Spleen (tissue), 11 donors: Measurements from ENCODE around the gene PPT2. TPM values are rescaled to one million over a fixed set of nuclear protein-coding genes. Genes with fewer than 3 reads are reported as not detected.
A peak's percentile ranks its signal among the peaks of the same experiment; 100 is the strongest.

Source experiments
- DNase-seq: peaks from one replicate; pipeline ENCODE4 v3.0.0-alpha.2; 2020
- H3K27ac ChIP-seq, 8 donors: fragments of 200-600 bp; sonication (generic) in 7 of 8; 1 replicate in 4 of 8; 2 replicates in 4 of 8; pipeline versions ENCODE4 v1.5.0 to v1.8.0; 2016 to 2021; ENCODE audit warnings: inconsistent platforms in 4 of 8, mild to moderate bottlenecking in 4 of 8, moderate library complexity in 1 of 8
- H3K27me3 ChIP-seq, 7 donors: fragments of 200-600 bp; sonication (generic) in 6 of 7; replicated peaks in 1 of 7; 1 replicate in 4 of 7; 2 replicates in 3 of 7; pipeline versions ENCODE4 v1.5.0 to v1.8.0; 2016 to 2021; ENCODE audit warnings: inconsistent platforms in 3 of 7, mild to moderate bottlenecking in 1 of 7
- H3K36me3 ChIP-seq, 6 donors: fragments of 200-600 bp; sonication (generic) in 5 of 6; 1 replicate in 4 of 6; 2 replicates in 2 of 6; pipeline versions ENCODE4 v1.5.0 to v1.8.0; 2016 to 2021; ENCODE audit warnings: inconsistent platforms in 2 of 6
- H3K4me1 ChIP-seq, 6 donors: fragments of 200-600 bp; sonication (generic) in 5 of 6; 1 replicate in 3 of 6; 2 replicates in 3 of 6; pipeline versions ENCODE4 v1.5.0 to v1.8.0; 2016 to 2021; ENCODE audit warnings: inconsistent platforms in 3 of 6
- H3K4me3 ChIP-seq, 8 donors: fragments of 200-600 bp; sonication (generic) in 7 of 8; 1 replicate in 4 of 8; 2 replicates in 4 of 8; pipeline versions ENCODE4 v1.5.0 to v1.8.0; 2016 to 2021; ENCODE audit warnings: inconsistent platforms in 4 of 8, mild to moderate bottlenecking in 4 of 8, moderate library complexity in 2 of 8
- H3K9me3 ChIP-seq, 8 donors: fragments of 200-600 bp; sonication (generic) in 7 of 8; 1 replicate in 4 of 8; 2 replicates in 4 of 8; pipeline versions ENCODE4 v1.5.0 to v1.8.0; 2016 to 2021; ENCODE audit warnings: inconsistent platforms in 4 of 8
- CTCF ChIP-seq, 11 experiments: fragments of 200-600 bp in 7 of 11; fragments of 450-650 bp in 4 of 11; sonication (generic) in 4 of 11; IDR thresholded peaks in 8 of 11; conservative IDR thresholded peaks in 3 of 11; 1 replicate in 7 of 11; 2 replicates in 4 of 11; pipeline versions ENCODE4 v1.4.0 to v1.8.0; 2016 to 2021; ENCODE audit warnings: antibody characterized with exemption in 11 of 11, inconsistent platforms in 4 of 11, mild to moderate bottlenecking in 1 of 11
- POLR2A ChIP-seq, 3 donors: fragments of 450-650 bp; IDR thresholded peaks; one replicate each; pipeline ENCODE4 v1.5.1; 2017; ENCODE audit warnings: antibody characterized with exemption in 3 of 3, mild to moderate bottlenecking in 1 of 3
- POLR2AphosphoS5 ChIP-seq, 3 donors: sonication (generic); formaldehyde crosslinking; IDR thresholded peaks; one replicate each; pipeline ENCODE4 v1.5.1; 2017; ENCODE audit warnings: antibody characterized with exemption in 3 of 3
- WGBS, 5 donors: extraction: QIAGEN DNeasy Blood & Tissue Kit in 3 of 5; methylation state at CpG; one replicate each; pipeline versions ENCODE4 v1.1.5 to v1.1.7; 2013 to 2018; 5-methylcytosine and 5-hydroxymethylcytosine counted together
- intact Hi-C: fragments of 100-400 bp; cut with DNase I; formaldehyde crosslinking; loops from one replicate; pipeline ENCODE4 v1.15.0; 2023; ENCODE audit warnings: low total_unique reads
- polyA plus RNA-seq, 3 donors: library from polyadenylated mRNA; stranded (reverse); fragments of 200-250 nt; gene quantifications; one replicate each; pipeline ENCODE4 v1.2.1, GENCODE V29; 2013
- total RNA-seq, 7 donors: library from RNA; depleted of rRNA in 3 of 7; stranded (reverse); fragments of >200 nt in 3 of 7; fragmentation: NEBNext Ultra II Directional in 4 of 7; extraction: Animal tissue kit (Norgen Biotek cat#: 25700) in 4 of 7; gene quantifications; one replicate each; pipeline versions ENCODE4 v1.1.0 to v1.2.1, GENCODE V29; 2016 to 2021
- donor health status: healthy with polysubstance abuse.
- donor health status: DM: no; HTN: no; CAD: no; lungs with moderate emphysema.
- donor health status: DM: no; HTN: no; CAD: no.
- donor health status: Bipolar disorder and iron deficiency.
- donor health status: healthy.
- donor health status: DM: no; HTN: no; CAD: no.
- donor health status: DM: yes; HTN: yes; CAD: no.

PPT2 gene
- total and polyA plus RNA-seq, 10 donors = 2.3 to 26.7 (median 16.8) TPM

GRCh38 chr6:32127409-32127716 lies 26.6 kb upstream of the PPT2 start:
- no peaks in the 10 kb centered on the region for H3K27me3 ChIP-seq
- H3K36me3 ChIP-seq = peaks cover 0 to 48% (median 39%) of the 10 kb centered on the region in 6 donors
- peak overlapping the region; percentile 78 to 97 (median 93) for H3K4me3 ChIP-seq
- peaks cover 23 to 75% (median 45%) of the 10 kb centered on the region in 6 donors for H3K4me1 ChIP-seq
- WGBS, 5 donors = 9 to 14% (median 12%) methylated on average over 9 of the region's 9 CpGs
- intact Hi-C loops = loop anchor here (10.0 kb wide), 1 partner anchor 67 kb away; the partner anchor contains the start of genes GPSM3 and PBX2
- peak overlapping the region; percentile 49 to 94 (median 88) for H3K27ac ChIP-seq
- no peaks in the 10 kb centered on the region for H3K9me3 ChIP-seq
- TF ChIP-seq CTCF (IDR thresholded peaks at IDR 0.05 in 8 of 11, conservative IDR thresholded peaks at IDR 0.05 in 3 of 11) (no peak), POLR2A (IDR thresholded peaks at IDR 0.05) (no peak), POLR2AphosphoS5 (IDR thresholded peaks at IDR 0.05) (no peak)
- DNase-seq = no peak

- Histone ChIP-seq H3K36me3 (peaks cover 0 to 42% (median 36%) of the 10 kb centered on the region in 6 donors), H3K4me1 (peaks cover 23 to 72% (median 45%) of the 10 kb centered on the region in 6 donors), H3K27me3 (no peaks in the 10 kb centered on the region), H3K4me3 (peak within 1 kb of the TSS; percentile 78 to 97 (median 93)), H3K27ac (peak within 1 kb of the TSS; percentile 49 to 95 (median 90)), H3K9me3 (no peaks in the 10 kb centered on the region)
- intact Hi-C loops = loop anchor here (10.0 kb wide), 1 partner anchor 67 kb away; the partner anchor contains the start of genes GPSM3 and PBX2
- TF ChIP-seq POLR2AphosphoS5 (IDR thresholded peaks at IDR 0.05) (peak; percentile 75 to 86 (median 82)), CTCF (IDR thresholded peaks at IDR 0.05 in 8 of 11, conservative IDR thresholded peaks at IDR 0.05 in 3 of 11) (peak in 2 of 11 experiments; percentile 9 to 16), POLR2A (IDR thresholded peaks at IDR 0.05) (peak in 1 of 3 donors; percentile 29)
- DNase-seq = peak; percentile 98
- 0 to 1% (median 0%) methylated on average over 30 to 44 of the region's 44 CpGs for WGBS, 5 donors
Measured at GRCh38 chr6:32127717-32128592, 26.0 kb upstream of the PPT2 start, which contains the start of gene ATF6B. Gene ATF6B, minus strand, starts transcription at chr6:32128246. Its CDS starts 39 bp downstream, at chr6:32128207.

- intact Hi-C loops = loop anchor here (10.0 kb wide), 1 partner anchor 66 kb away; the partner anchor contains the start of genes GPSM3 and PBX2
- Histone ChIP-seq H3K27ac (peak overlapping the region in 7 of 8 donors; percentile 67 to 95 (median 92)), H3K4me3 (peak overlapping the region in 6 of 8 donors; percentile 4 to 97 (median 94)), H3K27me3 (no peaks in the 10 kb centered on the region), H3K9me3 (no peaks in the 10 kb centered on the region), H3K4me1 (peaks cover 23 to 63% (median 41%) of the 10 kb centered on the region in 6 donors), H3K36me3 (peaks cover 0 to 33% (median 28%) of the 10 kb centered on the region in 6 donors)
- peak; percentile 81 for DNase-seq
- 87 to 93% (median 89%) methylated on average over 13 of the region's 13 CpGs for WGBS, 5 donors
- no peak for TF ChIP-seq POLR2A (IDR thresholded peaks at IDR 0.05)
- no peak for TF ChIP-seq POLR2AphosphoS5 (IDR thresholded peaks at IDR 0.05)
- TF ChIP-seq CTCF (IDR thresholded peaks at IDR 0.05 in 8 of 11, conservative IDR thresholded peaks at IDR 0.05 in 3 of 11) = no peak
Measured at GRCh38 chr6:32128751-32129296, 25.1 kb upstream of the PPT2 start.
